ENCODE results near the gene IGLL5. TPM values are rescaled to one million over a fixed set of nuclear protein-coding genes. Genes with fewer than 3 reads are reported as not detected.

Gene IGLL5
- total RNA-seq, 1 donor from 2014 or later = not detected

GRCh38 chr22:22940961-22941605, 53.5 kb downstream of the IGLL5 start:
- Histone ChIP-seq H3K4me1 (ENCODE audit: insufficient read depth, low read length) (no peaks in the 10 kb centered on the region), H3K79me2 (ENCODE audit: insufficient read depth, low read length) (no peaks in the 10 kb centered on the region), H3K27ac (ENCODE audit: low read depth, low read length) (no peak overlapping the region), H3K4me3 (ENCODE audit: insufficient read depth, low read depth, low read length) (no peak overlapping the region), H3K9ac (ENCODE audit: low read length) (no peak overlapping the region), H3K4me2 (ENCODE audit: low read length) (no peak overlapping the region), H4K20me1 (ENCODE audit: insufficient read depth, low read length) (no peaks in the 10 kb centered on the region), H3K9me3 (ENCODE audit: insufficient read depth, low read depth, low read length) (no peaks in the 10 kb centered on the region), H3K27me3 (ENCODE audit: insufficient read depth, low read length) (no peaks in the 10 kb centered on the region), H3K36me3 (ENCODE audit: insufficient read depth, low read length) (no peaks in the 10 kb centered on the region), H2AFZ (ENCODE audit: low read depth, low read length) (no peak overlapping the region)
- no peak for FAIRE-seq
- H3K9me3 Mint-ChIP-seq (ENCODE audit: unreplicated experiment) = no peaks in the 10 kb centered on the region
- H3K27me3 Mint-ChIP-seq (ENCODE audit: low read depth, unreplicated experiment) = peaks cover 36% of the 10 kb centered on the region
- H3K4me1 Mint-ChIP-seq (ENCODE audit: low read depth, unreplicated experiment) = peaks cover 5% of the 10 kb centered on the region
- no peak overlapping the region for H3K27ac Mint-ChIP-seq (ENCODE audit: unreplicated experiment)
- no peak for TF ChIP-seq EZH2 (IDR thresholded peaks at IDR 0.05; ENCODE audit: insufficient read depth, low read length)
- no peak for TF ChIP-seq CTCF (IDR thresholded peaks at IDR 0.05; ENCODE audit: insufficient read depth, low read depth, low read length)
- H3K4me3 Mint-ChIP-seq (ENCODE audit: unreplicated experiment) = no peak overlapping the region
- H3K36me3 Mint-ChIP-seq (ENCODE audit: low read depth, unreplicated experiment) = no peaks in the 10 kb centered on the region
- no peak for DNase-seq (ENCODE audit: low read depth)

- Histone ChIP-seq H3K79me2 (ENCODE audit: insufficient read depth, low read length) (no peaks in the 10 kb centered on the region), H2AFZ (ENCODE audit: low read depth, low read length) (no peak overlapping the region), H4K20me1 (ENCODE audit: insufficient read depth, low read length) (no peaks in the 10 kb centered on the region), H3K9me3 (ENCODE audit: insufficient read depth, low read depth, low read length) (no peaks in the 10 kb centered on the region), H3K27me3 (ENCODE audit: insufficient read depth, low read length) (no peaks in the 10 kb centered on the region), H3K27ac (ENCODE audit: low read depth, low read length) (no peak overlapping the region), H3K9ac (ENCODE audit: low read length) (no peak overlapping the region), H3K36me3 (ENCODE audit: insufficient read depth, low read length) (no peaks in the 10 kb centered on the region), H3K4me2 (ENCODE audit: low read length) (no peak overlapping the region), H3K4me1 (ENCODE audit: insufficient read depth, low read length) (no peaks in the 10 kb centered on the region), H3K4me3 (ENCODE audit: insufficient read depth, low read depth, low read length) (no peak overlapping the region)
- Mint-ChIP-seq H3K27ac (ENCODE audit: unreplicated experiment) (no peak overlapping the region), H3K9me3 (ENCODE audit: unreplicated experiment) (no peaks in the 10 kb centered on the region), H3K4me1 (ENCODE audit: low read depth, unreplicated experiment) (peaks cover 4% of the 10 kb centered on the region), H3K4me3 (ENCODE audit: unreplicated experiment) (no peak overlapping the region), H3K27me3 (ENCODE audit: low read depth, unreplicated experiment) (peaks cover 36% of the 10 kb centered on the region), H3K36me3 (ENCODE audit: low read depth, unreplicated experiment) (no peaks in the 10 kb centered on the region)
- TF ChIP-seq EZH2 (IDR thresholded peaks at IDR 0.05; ENCODE audit: insufficient read depth, low read length) = no peak
- no peak for TF ChIP-seq CTCF (IDR thresholded peaks at IDR 0.05; ENCODE audit: insufficient read depth, low read depth, low read length)
- no peak for FAIRE-seq
- DNase-seq (ENCODE audit: low read depth) = no peak
Observed at GRCh38 chr22:22941831-22942510, 54.4 kb downstream of the IGLL5 start.
